ENCODE data around the gene CA6.
"Not testable (repeated sequence)": the region's sequence is repeated elsewhere in the genome, so short reads cannot be mapped to it uniquely, and the experiment has no call there.

The CA6 gene

DNA sequence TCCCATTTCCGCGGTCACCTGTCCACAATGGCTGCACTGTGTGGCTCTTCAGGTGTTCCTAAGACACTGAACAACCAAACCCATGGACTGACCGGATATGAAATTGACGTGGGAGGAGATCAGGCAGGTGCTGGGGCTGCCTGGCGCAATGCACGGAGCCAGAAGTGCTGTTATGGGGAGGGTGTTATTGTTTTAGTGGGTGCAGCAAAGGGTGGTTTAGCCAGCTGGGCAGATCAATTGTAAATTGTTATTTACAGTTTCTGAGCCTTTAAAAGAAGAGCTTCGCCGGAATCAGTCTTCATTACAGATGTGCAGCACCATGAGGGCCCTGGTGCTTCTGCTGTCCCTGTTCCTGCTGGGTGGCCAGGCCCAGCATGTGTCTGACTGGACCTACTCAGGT is at the start of gene CA6:
Gene CA6 (plus strand): TSS at position 301 of the 400 bp plus-strand sequence. CDS start 19 bp downstream, at position 320.
- no peak for DNase-seq (ENCODE audit: low read depth in 3 of 3, low spot score in 1 of 3)

DNA sequence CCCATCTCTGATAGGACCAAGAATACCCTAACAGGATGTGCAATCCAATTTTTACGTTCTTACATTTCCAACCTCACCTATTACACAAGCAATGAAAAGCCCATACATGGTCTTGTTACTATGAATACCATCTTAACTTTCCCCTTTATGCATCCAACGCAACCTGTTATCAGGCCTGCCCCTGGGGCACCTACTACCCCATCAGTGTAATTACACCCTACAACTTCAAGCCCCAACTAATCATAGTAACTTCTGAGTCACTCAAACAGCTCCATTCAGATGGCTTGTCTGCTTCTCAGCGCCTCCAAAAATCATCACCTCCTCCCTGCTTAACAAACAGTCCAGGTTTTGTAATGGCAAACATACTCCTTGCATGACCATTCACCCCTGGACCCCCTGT is 48.9 kb upstream of the CA6 start:
- DNase-seq (ENCODE audit: low read depth in 3 of 3, low spot score in 1 of 3) = not testable (repeated sequence)

DNA sequence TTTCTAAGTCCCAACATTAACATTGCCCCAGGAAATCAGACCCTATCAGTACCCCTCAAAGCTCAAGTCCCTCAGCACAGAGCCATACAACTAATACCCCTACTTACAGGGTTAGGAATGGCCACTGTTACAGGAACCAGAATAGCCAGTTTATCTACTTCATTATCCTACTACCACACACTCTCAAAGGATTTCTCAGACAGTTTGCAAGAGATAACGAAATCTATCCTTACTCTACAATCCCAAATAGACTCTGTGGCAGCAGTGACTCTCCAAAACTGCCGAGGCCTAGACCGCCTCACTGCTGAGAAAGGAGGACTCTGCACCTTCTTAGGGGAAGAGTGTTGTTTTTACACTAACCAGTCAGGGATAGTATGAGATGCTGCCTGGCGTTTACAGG is 48.2 kb upstream of the CA6 start:
- DNase-seq (ENCODE audit: low read depth in 3 of 3, low spot score in 1 of 3) = not testable (repeated sequence)

DNA sequence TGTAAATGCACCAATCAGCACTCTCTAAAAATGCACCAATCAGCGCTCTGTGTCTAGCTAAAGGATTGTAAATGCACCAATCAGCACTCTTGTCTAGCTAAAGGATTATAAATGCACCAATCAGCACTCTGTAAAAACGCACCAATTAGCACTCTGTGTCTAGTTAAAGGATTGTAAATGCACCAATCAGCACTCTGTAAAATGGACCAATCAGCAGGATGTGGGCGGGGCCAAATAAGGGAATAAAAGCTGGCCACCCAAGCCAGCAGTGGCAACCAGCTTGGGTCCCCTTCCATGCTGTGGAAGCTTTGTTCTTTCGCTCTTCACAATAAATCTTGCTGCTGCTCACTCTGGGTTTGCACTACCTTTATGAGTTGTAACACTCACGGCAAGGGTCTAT is 47.2 kb upstream of the CA6 start:
- DNase-seq (ENCODE audit: low read depth in 3 of 3, low spot score in 1 of 3) = not testable (repeated sequence)

DNA sequence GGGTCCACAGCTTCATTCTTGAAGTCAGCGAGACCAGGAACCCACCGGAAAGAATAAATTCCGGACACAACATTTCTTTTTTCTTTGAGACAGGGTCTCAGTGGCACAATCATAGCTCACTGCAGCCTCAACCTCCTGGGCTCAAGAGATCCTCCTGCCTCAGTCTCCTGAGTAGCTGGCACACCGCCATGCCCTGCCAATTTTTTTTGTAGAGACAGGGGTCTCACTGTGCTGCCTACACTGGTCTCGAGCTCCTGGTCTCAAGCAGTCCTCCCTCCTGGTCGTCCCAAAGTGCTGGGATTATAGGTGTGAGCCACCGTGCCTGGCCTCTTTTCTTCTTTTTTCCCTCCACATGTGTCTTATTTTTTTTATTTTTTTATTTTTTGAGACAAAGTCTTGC is 46.6 kb upstream of the CA6 start:
- DNase-seq (ENCODE audit: low read depth in 3 of 3, low spot score in 1 of 3) = no peak

DNA sequence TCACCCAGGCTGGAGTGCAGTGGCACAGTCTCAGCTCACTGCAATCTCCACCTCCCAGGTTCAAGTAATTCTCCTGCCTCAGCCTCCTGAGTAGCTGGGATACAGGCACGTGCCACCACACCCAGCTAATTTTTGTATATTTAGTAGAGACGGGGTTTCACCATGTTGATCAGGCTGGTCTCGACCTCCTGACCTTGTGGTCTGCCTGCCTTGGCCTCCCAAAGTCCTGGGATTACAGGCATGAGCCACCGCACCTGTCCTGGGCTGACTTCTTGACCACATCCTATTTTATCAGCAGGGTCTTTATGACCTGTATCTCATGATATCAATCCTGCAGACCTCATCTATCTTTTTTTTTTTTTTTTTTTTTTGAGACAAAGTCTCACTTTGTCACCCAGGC is 45.0 kb upstream of the CA6 start:
- not testable (repeated sequence) for DNase-seq (ENCODE audit: low read depth in 3 of 3, low spot score in 1 of 3)

DNA sequence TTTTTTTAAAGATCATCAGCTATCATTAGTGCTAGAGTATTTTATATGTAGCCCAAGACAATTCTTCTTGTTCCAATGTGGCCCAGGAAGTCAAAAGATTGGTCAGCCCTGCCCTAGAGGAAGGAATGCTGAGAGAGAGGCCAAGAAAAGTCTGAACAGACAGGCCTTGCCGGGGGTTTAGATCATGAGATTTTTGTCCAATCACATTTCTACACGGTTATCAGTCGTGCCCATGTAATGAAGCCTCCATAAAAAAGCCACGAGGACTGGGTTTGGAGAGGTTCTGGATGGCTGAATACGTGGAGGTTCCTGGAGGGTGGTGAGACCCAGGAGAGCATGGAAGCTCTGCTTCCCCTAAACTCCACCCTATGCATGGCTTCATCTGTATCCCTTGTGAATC is 42.9 kb upstream of the CA6 start:
- DNase-seq (ENCODE audit: low read depth in 3 of 3, low spot score in 1 of 3) = no peak

DNA sequence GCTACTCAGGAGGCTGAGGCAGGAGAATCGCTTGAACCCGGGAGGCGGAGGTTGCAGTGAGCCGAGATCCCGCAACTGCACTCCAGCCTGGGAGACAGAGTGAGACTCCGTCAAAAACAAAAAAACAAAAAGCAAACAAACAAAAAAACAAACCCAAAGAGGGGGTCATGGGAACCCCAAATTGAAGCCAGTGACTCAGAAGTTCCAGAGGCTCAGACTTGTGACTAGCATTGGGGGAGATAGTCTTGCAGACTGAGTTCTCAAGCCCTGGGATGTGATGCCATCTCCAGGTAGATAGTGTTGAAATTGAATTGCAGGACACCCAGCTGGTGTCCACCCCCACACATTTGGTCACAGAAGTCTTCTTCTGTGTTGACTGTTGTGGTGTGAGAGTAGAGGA is 42.3 kb upstream of the CA6 start:
- DNase-seq (ENCODE audit: low read depth in 3 of 3, low spot score in 1 of 3) = no peak

DNA sequence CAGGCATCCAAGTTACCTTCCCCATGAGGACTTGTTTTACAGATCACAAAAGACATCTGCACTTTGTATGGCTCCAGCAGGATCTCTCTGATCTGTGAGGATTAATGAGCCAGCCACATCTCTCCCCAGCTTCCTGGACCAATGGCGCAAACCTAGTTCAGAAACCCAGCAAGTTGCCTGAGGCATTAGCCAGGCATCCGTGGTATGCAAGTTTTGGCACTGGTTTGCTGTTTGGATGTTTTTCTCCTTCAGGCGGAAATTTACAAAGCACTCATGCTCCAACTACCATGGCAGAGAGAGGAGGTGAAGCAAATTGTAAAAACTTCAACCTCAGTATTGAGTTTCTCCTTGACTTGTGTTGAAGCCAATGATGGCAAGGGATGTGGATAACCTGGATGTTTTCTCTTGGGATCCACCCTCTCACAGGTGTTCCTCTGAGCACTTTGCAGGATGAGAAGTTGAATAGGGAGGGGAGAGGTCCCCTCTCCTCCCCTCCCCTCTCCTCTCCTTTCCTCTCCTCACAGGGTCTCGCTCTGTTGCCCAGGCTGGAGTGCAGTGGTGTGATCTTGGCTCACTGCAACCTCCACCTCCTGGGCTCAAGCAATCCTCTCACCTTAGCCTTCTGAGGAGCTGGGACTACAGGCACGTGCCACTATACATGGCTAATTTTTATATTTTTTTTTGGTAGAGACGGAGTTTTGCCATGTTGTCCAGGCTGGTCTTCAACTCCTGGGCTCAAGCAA is 41.6 kb upstream of the CA6 start:
- no peak for DNase-seq (ENCODE audit: low read depth in 3 of 3, low spot score in 1 of 3)

DNA sequence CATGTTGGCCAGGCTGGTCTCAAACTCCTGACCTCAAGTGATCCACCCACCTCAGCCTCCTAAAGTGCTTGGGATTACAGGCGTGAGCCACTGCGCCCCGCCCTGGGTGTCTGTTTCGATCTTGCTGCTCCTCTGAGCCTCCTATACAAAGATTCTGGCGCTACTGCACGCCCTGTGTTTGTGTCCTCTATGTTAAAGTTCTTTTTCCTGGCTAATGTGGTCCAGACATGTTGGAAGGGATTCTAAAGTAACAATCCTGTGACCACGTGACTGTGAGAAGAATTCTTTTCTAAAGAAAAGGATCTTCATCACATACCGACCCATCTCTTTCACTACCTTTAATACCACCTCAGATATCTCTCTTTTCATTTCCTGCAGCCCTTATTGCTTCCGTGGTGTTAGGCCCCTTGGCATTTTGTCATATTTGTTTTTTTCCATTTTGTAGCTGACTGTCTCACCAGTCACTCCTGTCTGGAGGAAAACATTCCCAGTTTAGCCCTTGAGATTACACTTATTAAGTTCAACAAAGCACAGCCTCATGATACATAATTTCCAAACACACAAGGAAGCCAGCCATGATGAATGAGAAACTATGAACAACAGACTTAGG is 40.0 kb upstream of the CA6 start:
- no peak for DNase-seq (ENCODE audit: low read depth in 3 of 3, low spot score in 1 of 3)

DNA sequence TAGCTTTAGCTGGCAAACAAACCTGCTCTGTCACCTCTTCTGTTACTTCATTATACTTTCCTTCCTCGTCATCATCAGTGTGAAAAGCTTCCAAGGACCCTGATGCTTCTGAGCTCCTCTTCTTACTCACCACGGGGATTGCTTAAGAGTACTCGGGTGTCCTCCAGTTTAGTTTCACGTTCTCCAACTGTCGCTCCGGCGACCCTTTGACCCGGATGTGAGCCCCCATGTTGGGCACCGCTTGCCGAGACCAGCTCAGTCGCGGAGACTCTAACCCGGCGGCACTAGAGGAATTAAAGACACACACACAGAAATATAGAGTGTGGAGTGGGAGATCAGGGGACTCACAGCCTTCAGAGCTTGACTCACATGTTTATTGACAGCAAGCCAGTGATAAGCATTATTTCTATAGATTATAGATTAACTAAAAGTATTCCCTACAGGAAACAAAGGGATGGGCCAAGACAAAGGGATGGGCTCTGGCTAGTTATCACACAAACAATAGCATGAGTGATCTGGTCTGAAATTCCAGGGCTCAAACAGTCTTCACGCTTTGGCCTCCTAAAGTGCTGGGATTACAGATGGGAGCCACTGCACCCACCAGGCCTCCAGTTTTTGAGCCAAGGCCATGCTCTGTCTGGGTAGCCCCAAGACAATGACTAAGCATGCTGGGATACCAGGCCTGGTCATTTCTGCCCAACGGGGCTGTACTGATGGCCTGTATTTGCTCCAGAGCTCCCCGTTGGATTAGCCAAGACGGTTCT is 37.1 kb upstream of the CA6 start:
- DNase-seq (ENCODE audit: low read depth in 3 of 3, low spot score in 1 of 3) = no peak

DNA sequence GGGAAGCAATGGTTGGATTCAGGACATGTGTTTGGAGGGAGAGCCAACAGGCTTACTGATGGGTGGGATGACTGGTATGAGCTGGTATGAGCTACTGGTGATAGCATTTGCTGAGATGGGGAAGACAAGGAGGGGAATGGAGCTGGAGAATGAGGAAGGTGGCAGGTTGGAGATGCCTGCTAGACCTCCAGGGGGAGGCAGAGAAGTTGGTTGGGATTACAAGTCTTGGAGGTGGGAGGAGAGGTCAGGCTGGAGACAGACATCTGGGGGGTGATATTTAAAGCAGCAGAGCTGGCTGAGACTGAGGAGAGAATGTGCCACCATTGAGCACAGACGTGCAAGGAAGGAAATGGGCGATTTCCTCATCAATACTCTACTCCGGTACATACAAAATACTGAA is 35.3 kb upstream of the CA6 start:
- no peak for DNase-seq (ENCODE audit: low read depth in 3 of 3, low spot score in 1 of 3)

DNA sequence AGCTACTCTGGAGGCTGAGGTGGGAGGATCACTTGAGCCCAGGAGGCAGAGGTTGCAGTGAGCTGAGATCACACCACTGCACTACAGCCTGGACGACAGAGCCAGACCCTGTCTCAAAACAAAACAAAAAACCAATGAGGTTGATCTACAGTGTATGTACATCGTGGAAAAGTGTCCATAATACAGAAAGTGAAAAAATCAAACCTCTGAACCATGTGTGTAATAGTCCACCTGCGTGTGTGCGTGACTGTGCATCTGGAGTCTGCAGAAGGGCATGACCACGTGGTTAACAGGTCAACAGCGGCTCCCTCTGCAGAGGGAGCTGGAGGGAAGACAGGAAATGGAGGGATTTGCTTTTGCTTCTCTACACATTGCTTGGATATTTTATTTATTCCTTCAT is 34.8 kb upstream of the CA6 start:
- DNase-seq (ENCODE audit: low read depth in 3 of 3, low spot score in 1 of 3) = no peak

DNA sequence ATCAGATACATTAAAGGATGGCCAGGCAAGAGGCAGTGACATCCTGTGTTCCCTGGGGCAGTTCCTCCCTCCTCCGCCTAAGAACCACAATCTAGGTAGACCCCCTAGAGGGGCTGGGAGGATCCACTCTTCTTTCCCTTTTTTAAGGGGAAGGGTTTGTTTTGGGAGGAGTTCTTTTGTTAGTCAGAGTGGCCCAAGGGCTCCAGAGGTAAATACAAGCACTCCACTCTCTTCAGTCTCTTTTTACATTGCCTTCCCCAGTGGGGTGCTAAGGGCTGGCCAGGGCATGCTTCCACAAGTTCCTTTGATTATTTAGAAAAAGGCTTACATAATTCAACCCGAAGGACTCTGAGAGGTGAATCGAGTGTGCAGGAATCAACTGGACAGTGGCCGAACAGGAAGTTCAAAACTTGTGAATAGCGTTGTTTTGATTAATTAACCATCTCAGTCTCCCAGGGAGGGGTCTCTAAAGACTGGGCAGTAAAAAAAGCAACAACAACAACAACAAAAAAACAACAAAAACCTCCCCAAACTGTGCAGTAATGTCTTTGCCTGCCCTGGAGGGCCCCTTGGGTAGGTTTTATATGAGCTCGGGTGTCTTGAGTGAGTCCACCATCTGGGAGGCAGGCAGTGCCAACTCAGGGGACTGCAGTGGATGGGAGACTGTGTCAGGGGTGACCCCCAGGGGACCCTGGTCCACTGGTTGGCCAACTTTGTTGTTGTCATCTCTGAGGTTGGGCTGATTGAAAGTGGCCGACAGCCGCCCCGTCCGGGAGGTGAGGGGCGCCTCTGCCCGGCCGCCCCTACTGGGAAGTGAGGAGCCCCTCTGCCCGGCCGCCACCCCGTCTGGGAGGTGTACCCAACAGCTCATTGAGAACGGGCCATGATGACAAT is 34.0 kb upstream of the CA6 start:
- DNase-seq (ENCODE audit: low read depth in 3 of 3, low spot score in 1 of 3) = no peak

DNA sequence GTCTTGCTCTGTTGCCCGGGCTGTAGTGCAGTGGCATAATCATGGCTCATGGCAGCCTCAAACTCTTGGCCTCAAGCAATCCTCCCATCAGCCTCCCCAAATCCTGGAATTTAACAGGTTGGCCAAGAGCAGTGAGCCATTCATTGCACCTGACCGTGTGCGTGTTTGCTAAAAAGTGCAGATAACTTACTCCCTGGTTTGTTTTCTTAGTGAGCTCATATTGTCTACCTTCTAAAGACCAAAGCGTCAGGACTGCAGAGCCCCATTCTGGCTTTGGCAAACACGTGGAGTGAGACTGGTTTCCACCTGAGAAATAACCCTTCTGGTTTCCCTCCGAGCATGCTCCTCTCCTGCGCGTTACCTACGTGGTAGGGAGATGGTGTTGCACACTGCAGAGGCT is 32.2 kb upstream of the CA6 start:
- no peak for DNase-seq (ENCODE audit: low read depth in 3 of 3, low spot score in 1 of 3)

DNA sequence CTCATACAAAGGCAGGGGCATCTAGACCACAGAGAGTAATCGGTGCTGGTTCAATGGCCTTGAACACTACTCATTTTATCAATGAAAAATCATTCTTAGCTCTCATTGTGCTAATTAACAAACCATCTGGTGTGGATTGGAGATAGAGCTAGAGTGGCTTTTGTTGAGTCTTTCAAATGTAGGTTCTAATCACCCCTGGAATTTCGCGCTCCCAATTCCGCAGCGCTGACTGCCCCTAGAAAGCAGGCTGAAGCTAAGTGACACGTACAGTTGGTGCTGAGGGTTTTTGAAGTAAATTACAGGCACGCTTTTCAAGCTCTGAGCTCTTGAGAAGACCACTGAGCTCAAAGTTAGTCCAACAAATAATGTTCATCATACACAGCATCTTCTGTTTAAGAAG is 31.2 kb upstream of the CA6 start:
- DNase-seq (ENCODE audit: low read depth in 3 of 3, low spot score in 1 of 3) = no peak

DNA sequence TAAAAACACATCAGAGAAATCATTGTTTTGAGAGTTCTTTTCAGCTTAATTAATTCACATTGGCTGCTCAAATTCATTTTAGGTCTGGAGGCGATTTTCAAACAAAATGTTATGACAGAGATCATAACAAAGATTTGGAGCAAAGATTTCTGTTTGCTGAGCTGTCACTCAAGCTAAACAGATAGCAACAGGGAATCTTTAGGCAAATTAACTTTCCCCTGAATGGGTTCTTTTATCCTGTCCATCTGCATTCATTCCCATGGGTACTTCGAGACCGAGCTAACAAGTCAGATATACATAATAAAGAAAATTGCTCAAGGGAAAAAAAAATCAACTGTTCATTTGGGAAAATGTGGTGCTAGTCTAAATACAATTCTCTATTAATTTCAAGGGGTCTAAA is 30.2 kb upstream of the CA6 start:
- no peak for DNase-seq (ENCODE audit: low read depth in 3 of 3, low spot score in 1 of 3)

DNA sequence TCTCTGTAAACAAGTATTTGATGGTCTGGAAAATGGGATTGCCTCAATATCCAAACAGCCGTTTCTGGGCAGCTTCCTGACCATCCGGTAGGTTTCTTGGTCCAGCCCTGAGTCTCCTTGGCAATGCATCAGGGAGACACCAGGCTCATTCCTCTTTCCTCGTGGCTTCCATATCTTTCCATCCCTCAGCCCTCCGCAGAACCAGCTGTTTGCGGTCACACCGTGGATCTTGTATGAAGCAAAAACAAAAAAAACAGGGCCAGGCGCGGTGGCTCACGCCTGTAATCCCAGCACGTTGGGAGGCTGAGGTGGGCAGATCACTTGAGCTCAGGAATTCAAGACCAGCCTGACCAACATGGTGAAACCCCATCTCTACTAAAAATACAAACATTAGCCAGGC is 28.1 kb upstream of the CA6 start:
- DNase-seq (ENCODE audit: low read depth in 3 of 3, low spot score in 1 of 3) = not testable (repeated sequence)

DNA sequence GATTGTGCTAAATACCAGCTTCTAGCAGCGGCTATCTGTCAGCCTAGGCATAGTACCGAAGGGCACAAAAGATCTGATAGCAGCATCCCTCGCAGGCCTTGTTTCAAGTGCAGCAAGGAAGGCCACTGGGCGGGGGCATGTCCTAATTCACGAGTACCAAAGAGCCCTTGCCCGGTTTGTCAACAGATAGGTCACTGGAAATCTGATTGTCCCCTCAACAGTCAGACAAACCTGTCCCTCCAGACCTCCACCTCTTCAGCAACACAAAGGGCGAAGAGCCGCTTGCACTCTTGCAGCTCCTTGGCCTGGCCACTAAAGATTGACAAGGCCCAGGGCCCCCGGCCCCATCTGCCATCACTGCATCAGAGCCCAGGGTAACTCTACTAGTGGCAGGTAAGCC is 22.7 kb upstream of the CA6 start:
- no peak for DNase-seq (ENCODE audit: low read depth in 3 of 3, low spot score in 1 of 3)

DNA sequence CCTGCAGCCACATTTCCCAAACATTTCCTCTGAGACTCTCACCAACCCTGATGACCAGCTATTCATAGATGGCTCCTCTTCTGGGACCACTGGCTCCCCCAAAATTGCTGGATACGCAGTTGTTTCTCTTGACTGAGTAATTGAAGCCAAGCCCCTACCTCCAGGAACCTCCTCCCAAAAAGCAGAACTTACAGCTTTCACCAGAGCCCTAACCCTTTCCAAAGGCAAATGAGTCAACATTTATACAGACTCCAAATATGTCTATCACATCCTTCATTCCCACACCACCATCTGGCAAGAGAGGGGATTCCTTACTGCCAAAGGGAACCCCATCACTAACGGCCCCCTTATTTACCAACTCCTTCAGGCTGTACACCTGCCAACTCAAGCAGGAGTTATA is 20.3 kb upstream of the CA6 start:
- no peak for DNase-seq (ENCODE audit: low read depth in 3 of 3, low spot score in 1 of 3)

DNA sequence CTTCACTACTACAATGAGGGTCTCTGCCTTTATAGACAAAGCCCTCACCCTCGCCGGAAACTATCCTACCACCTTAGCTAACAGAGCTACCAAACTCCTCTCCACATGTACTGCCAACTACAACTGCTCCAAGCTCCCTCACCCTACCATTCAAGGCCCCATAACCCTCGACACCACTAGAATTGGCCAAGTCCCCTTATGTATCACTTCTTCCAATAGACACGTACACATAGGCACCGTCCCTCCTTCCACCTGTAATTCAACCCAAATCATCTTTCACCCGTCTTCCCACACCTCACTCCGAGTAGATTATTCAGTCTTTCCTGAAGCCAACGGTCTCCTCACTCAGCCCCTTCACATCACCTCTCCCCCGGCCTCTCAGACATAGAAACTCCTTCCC is 19.7 kb upstream of the CA6 start:
- DNase-seq (ENCODE audit: low read depth in 3 of 3, low spot score in 1 of 3) = no peak
